ENCODE measurements around the gene CXCR4.

The CXCR4 gene

DNA sequence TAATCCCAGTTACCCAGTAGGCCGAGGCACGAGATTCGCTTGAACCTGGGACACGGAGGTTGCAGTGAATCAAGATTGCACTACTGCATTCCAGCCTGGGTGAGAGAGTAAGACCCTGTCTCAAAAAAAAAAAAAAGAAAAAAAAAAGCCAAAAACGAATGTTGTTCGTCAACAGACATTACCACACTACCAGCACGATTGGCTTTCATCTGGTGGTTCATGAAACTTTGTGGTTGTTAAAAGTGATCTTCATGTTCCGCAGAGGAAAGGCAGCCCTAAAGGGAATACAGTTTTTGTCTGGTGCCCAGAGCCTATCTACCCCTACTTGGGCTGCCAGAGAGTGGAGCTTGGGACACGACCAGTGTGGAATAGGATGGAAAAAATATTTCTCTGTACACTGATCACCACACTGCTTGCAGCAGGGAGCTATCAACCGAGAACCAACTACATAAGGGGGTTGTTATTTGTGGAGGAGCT is 13.6 kb upstream of the CXCR4 start:
- no peak for DNase-seq

DNA sequence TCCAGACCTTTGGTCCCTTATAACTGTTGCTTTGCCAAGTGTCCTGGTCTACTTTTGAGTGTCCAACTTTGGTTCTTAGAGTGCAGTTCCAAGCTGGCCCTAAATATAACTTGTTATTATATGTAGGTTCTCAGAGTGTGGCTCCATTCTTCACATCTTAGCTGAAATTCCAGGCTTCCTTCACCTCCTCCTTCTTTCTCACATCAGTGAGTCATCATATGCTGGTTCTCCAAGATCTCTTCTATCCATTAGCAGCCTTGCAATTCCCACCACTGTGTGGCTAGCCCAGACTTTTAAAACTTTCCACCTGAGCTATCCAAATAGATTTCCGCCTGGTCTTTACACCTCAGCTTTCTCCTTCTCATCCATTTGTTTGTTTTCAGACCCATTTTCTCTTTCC is 12.6 kb upstream of the CXCR4 start:
- DNase-seq = no peak

GRCh38 chr2:136130045-136130444 is 12.1 kb upstream of the CXCR4 start:
- DNase-seq = no peak

DNA sequence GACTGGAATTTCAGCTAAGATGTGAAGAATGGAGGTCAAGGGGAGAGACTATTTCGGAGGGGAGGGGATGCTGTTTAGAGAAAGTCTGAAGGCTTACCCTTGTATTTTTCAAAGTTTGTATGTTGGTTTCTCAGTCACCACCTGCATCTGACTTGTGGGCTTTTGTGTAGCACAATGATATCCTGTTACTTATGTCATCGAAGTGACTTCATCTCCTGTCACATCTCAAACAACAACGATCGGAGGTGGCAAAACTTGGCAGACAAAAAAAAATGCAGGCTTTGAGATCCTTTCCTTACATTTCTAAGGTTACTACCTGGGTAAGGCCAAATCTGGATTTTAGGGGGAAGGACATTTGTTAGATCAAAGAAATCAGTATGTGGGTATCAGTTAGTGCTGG is 11.7 kb upstream of the CXCR4 start:
- DNase-seq = no peak

- no peak for DNase-seq
These were observed 11.0 kb upstream of the CXCR4 start for GRCh38 chr2:136128905-136129304.

DNA sequence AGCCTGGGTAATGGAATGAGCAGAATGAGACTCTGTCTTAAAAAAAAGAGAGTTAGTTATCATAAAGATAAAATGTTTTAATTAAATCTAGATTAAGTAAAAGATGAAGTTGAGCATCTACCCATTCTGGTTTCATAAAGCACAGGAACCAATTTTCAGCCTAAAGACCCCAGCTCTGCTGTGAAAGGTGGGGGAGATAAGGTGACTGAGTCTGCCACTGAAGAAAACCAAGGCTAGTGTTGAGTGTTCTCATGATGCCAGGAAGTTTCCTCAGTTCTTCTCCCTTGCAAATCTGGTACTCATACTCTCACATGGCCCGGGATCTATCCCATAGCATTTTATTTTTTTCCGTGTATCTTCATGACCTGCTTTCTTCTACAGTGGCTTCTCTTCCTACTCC is 10.4 kb upstream of the CXCR4 start:
- peak in 1 of 2 experiments; percentile 5 for DNase-seq

- peak in 1 of 2 experiments; percentile 27 for DNase-seq
These were observed 9.4 kb upstream of the CXCR4 start for GRCh38 chr2:136127356-136127755.

GRCh38 chr2:136126421-136126926 is 8.5 kb upstream of the CXCR4 start:
- DNase-seq = no peak

- no peak for DNase-seq
These were observed 8.1 kb upstream of the CXCR4 start for GRCh38 chr2:136126021-136126420.

GRCh38 chr2:136125236-136125635 is 7.3 kb upstream of the CXCR4 start:
- DNase-seq = no peak

DNA sequence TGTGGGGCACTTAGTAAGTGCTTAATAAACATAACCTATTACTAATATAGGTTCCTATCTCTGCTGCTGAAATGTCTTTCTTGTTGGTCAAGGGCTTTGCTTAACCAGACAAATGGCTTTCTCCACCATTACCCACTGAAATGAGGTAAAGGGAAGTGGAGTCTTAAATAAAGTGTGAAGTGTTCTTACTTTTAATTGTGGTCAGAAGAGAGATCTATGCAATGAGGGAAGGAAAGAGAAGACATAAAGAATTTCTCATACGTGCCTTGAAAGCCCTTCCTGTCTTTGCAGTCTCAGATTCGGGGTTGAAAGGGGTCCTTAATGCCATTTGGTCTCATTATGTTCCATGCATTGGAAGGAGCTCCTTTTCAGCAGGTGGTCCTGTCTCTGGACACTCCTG is 6.9 kb upstream of the CXCR4 start:
- no peak for DNase-seq

DNA sequence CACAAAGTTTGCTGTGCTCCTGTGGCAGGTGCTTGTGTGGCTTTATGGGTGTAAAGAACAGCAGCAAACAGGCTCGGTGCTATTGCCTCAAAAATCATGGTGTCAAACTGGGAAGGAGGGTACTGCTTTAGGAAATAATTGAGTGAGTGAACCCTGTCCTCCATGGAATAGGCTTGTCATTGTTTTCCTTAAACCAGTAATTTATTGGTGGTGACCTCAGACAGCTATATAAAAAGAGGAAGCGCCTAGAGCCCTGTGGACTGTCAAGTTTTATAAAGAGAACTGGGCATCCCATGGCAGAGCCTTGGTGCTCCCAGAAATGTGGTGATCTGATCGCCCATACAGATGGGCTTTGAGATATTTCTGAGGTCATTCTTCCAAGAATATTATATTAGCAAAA is 4.7 kb upstream of the CXCR4 start:
- no peak for DNase-seq

DNA sequence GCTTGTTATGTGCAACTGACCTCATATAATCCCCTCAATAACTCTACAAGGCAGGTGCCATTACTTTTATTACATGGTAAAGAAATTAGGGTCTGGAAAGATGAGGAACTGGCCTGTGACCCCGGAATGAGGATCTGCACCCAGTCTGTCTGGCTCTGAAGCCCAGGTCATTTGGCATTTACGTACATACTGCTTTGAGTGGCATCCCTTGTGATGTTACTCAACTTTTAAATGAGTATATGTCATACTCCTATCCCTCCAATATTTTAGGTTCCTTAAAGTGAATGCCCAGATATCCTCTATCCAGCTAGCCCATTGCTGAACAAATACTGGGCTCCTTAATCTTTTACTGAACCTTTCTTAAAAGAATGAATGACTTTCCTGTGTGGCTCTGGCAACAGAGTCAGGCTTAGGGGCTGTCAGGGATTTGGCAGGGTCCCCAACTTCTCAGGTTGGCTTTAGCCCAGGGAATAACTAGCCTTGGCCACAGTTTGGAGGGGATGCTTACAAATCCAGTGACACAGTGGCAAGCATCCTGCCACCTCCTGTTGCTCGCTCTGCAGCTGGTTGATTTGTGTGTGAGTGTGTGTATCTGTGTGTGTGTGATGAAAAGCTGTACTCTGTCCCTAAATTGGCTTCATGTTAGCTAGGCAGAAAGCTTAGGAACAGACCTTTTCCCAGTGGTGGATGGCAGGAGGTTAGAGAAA is 3.4 kb upstream of the CXCR4 start:
- DNase-seq = no peak

GRCh38 chr2:136119717-136120675 is 2.0 kb upstream of the CXCR4 start:
- DNase-seq = no peak

- DNase-seq = peak; percentile 88
These were observed 1.1 kb upstream of the CXCR4 start for GRCh38 chr2:136118819-136119716.

DNA sequence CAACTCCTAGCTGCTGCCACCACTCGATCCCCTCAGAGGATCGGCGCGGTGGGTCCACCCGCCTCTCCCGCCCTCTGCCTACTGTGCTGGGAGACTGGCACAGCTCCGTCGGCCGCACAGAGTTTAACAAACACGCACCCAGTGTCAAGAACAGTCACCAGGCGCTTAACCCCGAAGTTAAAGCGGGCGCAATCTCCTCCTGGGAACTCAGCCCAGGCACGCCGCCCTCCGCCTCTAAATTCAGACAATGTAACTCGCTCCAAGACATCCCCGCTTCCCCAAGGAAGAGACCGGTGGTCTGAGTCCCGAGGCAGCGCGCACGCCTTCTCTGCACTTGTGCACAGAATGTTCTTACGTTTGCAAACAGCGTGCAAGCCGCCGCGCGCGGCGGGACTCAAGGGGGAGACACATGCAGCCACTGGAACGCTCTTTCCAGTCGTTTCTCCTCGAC is 533 bp downstream of the CXCR4 start:
- DNase-seq = peak; percentile 75 to 76

DNA sequence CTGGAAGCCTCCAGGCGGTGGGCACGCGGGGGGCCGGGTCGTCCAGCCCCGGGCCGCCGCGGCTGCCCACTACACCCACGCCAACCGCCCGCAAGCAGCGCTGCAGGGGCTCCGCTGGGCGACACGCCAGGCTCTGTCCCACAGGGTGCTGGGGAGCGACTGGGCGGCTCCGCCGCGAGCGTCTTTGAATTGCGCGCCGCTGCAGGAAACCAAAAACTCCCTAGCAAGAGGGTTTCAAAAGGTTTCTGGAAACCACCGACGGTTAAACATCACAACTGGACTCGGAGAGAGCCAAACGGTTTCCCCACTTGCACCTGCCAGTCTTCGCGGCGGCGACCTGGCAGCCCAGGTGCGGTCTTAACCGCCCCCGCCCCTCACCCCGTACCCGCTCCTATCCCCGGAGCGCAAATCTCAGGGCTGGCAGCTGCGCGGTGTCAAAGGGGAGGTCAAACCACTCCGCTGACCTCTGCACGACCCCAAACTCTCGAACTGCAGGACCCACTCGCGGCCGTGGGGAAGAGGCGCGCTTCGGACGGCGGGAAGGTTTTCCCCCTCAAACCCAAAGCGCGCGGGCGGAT is 1.0 kb downstream of the CXCR4 start:
- DNase-seq = peak; percentile 72 to 78

DNA sequence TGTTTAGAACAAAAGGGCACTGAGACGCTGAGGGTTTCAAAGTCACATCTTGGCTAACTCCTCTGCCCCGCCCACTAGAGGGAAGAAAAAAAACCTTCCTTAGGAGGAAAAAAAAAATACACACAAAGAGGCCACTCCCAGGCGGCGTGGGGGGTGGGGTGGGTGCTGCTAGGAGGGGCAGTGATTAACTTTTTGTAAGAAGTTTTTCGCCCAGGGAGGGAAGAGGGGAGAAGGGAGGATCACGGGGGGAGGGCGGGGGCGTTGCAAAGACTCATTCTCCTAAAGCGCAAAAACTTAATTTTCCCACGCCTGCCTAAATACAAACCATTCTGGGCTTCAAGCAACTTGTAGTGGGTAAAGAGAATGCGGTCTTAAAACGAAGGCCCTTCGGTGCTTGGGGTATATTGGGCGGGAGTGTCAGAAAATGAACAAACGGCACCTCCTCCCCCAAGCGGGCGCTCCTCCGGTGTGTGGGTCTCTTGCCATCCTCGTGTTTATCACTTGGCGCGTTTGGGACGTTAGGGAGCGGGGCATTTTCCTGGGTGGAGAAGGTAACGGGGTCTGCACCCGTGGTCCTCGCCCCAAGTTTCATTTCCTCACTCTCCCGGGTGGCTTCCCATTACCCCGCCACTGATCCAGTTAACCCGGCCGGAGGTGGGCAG is 1.7 kb downstream of the CXCR4 start:
- peak; percentile 74 for DNase-seq

- DNase-seq = no peak
These were observed 2.7 kb downstream of the CXCR4 start for GRCh38 chr2:136115183-136115761.

- DNase-seq = no peak
These were observed 3.6 kb downstream of the CXCR4 start for GRCh38 chr2:136114382-136114781.

Measured in activated T-cell treated with anti-CD3 and anti-CD28 coated beads, Interleukin-2, amount 50 U/mL, for 48 hours (primary cell).